GM21619 (cell line): ENCODE results near the gene HLX.

Source experiments
- ATAC-seq: cut with Tn5 transposase; IDR thresholded peaks from one replicate; pipeline ENCODE4 v1.9.1; 2021; ENCODE audit not compliant: unreplicated experiment

HLX gene

GRCh38 chr1:220924331-220924970 is 45.2 kb downstream of the HLX start:
- ATAC-seq: no peak

DNA sequence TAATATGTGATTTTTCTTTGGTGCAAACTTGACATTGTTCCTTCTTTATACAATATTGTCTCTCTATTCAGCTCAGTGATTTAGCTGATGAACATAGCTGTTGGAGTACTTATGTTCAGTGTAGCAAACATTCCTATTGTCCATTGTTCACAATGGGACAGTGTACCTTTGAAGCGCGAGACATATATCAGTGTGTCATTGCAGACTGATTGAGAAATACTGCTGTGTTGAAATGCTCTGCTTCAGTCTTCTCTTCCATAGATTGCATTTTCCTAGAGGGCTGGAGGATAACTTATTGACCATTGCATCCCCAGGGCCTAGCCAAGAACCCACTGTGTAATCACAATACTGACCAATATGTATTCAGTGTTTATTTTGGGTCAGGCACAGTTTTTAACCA is 46.5 kb downstream of the HLX start:
- no peak for ATAC-seq

DNA sequence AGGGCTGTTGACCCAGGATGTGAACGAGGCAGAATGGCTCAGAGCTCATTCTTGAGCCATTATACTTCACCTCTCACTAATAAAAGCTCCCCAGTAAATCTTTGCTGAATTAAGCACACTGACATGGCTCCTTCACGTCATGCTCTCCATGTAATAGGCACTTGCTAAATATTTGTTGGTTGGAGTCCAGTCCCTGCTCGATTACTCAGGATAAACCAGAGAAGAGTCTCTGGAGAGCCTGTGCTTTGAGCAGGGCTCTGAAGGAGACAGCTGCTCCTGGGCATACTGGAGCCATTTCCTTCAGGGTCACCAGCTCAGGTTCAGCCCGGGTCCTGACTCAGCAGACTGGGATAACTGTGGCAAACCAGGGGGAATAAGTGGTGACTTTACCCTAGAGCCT is 46.9 kb downstream of the HLX start:
- no peak for ATAC-seq

- no peak for ATAC-seq
Measured at GRCh38 chr1:220927442-220927841, 48.2 kb downstream of the HLX start.

DNA sequence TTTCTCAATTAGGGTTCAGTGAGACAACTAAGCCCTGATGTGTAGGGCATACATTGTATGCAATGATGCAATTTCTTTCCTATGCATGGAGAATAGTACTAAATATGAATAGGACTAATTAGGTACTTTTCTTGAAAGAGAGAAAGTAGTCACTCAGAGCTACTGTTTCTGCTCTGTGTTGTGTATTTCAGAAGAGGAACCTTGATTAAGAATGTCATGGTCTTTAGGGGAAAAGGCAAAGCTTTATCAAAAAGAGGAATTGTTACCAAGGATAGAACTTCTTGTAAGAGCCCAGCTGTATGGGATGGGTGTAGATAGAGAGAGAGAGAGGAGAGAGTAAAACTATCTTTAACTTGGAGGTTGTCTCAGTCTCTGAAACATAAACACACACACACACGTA is 49.1 kb downstream of the HLX start:
- no peak for ATAC-seq

DNA sequence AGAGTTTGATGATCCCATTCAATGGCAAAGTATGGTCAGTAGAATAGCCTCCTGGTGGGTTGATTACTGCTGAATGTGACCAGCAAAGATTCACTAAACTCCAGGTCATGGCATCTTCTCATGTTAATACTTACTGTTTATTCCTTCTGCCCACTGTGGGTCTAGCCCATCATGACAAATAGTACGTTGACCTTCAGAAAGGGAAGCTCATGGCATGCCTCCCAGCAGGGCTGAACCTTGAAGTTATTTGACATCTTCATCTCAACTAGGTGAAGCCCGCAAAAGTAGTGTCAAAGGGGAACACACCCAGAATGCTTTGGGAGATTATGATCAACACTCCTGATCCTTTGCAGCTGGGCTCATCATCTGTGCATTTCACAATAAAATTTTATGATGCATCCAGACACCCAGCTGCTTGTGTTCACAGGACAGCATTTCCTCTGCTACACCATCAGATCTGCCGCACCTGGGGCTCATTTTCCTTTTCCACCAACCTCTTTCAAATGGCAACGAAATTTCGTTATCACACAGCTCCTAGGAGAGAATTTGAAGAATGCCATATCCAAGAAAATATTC is 49.6 kb downstream of the HLX start:
- ATAC-seq: no peak

GRCh38 chr1:220929304-220929703 is 50.1 kb downstream of the HLX start:
- no peak for ATAC-seq
